Suprapubic skin (tissue), 3 donors: ENCODE results near the gene SYNE1.

Source experiments
- POLR2A ChIP-seq, 2 donors: fragments of 450-650 bp; IDR thresholded peaks; one replicate each; pipeline ENCODE4 v1.6.1; 2017; ENCODE audit warnings: antibody characterized with exemption in 2 of 2, mild to moderate bottlenecking in 2 of 2, moderate library complexity in 2 of 2
- TF ChIP-seq, protein P1 (sequence below), 2 donors: fragments of 200-600 bp in 1 of 2; fragments of 450-650 bp in 1 of 2; sonication (generic) in 1 of 2; IDR thresholded peaks; one replicate each; pipeline ENCODE4 v1.5.1; 2016 to 2019; ENCODE audit warnings: antibody characterized with exemption in 2 of 2, mild to moderate bottlenecking in 1 of 2, moderate library complexity in 1 of 2

DNA sequence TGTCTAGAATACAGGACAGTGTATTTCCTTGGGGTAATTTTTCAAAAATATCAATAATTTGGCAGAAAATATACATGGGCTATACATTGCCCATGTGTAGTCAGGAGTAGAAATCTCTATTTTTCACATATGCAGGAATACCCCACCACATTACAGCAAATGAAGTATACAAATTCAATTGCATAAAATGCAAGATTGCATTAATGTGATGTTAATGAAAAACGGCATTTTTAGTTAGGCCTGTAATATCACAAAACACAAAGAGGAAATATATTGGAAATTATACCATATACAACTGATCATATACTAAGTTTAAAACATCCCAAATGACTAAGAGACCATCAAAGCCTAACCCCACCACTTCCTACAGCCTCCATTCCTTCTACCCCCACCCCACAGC is 154.9 kb downstream of the SYNE1 start:
- TF ChIP-seq, protein P1, sequence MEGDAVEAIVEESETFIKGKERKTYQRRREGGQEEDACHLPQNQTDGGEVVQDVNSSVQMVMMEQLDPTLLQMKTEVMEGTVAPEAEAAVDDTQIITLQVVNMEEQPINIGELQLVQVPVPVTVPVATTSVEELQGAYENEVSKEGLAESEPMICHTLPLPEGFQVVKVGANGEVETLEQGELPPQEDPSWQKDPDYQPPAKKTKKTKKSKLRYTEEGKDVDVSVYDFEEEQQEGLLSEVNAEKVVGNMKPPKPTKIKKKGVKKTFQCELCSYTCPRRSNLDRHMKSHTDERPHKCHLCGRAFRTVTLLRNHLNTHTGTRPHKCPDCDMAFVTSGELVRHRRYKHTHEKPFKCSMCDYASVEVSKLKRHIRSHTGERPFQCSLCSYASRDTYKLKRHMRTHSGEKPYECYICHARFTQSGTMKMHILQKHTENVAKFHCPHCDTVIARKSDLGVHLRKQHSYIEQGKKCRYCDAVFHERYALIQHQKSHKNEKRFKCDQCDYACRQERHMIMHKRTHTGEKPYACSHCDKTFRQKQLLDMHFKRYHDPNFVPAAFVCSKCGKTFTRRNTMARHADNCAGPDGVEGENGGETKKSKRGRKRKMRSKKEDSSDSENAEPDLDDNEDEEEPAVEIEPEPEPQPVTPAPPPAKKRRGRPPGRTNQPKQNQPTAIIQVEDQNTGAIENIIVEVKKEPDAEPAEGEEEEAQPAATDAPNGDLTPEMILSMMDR (IDR thresholded peaks at IDR 0.05) = no peak
- TF ChIP-seq POLR2A (IDR thresholded peaks at IDR 0.05) = no peak
